ENCODE data around the gene KRTAP9-1.
"Not testable (repeated sequence)": the region's sequence is repeated elsewhere in the genome, so short reads cannot be mapped to it uniquely, and the experiment has no call there.

KRTAP9-1 gene

DNA sequence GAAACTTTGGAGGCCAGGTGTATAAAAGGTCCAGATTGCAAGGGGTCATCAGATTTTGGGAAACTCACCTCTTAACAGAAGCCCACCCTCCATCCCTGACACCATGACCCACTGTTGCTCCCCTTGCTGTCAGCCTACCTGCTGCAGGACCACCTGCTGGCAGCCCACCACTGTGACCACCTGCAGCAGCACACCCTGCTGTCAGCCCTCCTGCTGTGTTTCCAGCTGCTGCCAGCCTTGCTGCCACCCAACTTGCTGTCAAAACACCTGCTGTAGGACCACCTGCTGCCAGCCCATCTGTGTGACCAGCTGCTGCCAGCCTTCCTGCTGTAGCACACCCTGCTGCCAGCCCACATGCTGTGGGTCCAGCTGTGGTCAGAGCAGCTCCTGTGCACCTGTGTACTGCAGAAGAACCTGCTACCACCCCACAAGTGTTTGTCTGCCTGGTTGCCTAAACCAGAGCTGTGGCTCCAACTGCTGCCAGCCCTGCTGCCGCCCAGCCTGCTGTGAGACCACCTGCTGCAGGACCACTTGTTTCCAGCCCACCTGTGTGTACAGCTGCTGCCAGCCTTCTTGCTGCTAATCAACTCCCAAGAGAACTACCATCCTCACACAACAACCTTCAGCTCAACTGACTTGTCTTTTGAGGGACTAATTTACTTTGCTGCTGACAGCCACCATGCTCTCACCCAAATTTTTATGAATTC, 42.9 kb downstream of the KRTAP9-1 start, which contains the start of gene KRTAP9-3:
TSS of gene KRTAP9-3 (plus strand) at position 51 of the 707 bp plus-strand sequence. CDS start at position 104, 53 bp downstream.
- H3K4me1 ChIP-seq (ENCODE audit: control insufficient read depth, insufficient read depth, low read length); H3K9me3 ChIP-seq (ENCODE audit: control insufficient read depth, insufficient read depth, low read depth, low read length); H3K27ac ChIP-seq (ENCODE audit: extremely low read depth, low read depth, low read length); H3K36me3 ChIP-seq (ENCODE audit: control insufficient read depth in 2 of 2, insufficient read depth in 1 of 2, low read length in 2 of 2); POLR2A ChIA-PET; H3K4me3 ChIP-seq (ENCODE audit: low read depth, low read length): not testable (repeated sequence)
- CTCF ChIA-PET = interaction anchor here (0.8 kb wide), 1 partner anchor 317 kb away, joined by 4 read pairs; no protein-coding TSS in a partner anchor
- TF ChIP-seq SCRT2 (tag by site-specific recombination; IDR thresholded peaks at IDR 0.05) (peak; percentile 65), ZIC2 (tag by site-specific recombination; IDR thresholded peaks at IDR 0.05) (peak; percentile 73), SCRT1 (tag by site-specific recombination; IDR thresholded peaks at IDR 0.05; ENCODE audit: borderline replicate concordance) (0 out of 2 replicates have a peak, but pooled peaks have one; percentile 66)

DNA sequence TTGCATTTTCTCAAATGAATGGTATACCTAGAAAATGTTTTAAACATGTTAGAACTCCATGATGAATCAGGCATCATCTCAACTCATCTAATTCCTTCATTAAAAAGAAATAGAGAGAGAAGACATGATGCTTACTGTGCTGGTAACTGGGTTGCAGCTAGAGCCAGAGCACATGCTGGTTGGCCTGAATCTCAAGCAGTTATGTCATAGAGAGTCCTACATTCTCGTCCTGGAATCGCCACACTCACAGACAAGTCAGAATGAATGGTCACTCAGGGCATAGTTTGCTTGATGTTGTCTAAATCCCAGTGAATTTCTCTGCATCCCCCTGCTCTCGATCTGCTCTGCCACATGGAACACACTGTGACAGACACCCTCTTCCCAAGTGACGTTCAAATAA, 47.4 kb downstream of the KRTAP9-1 start:
- H3K36me3 ChIP-seq (ENCODE audit: control insufficient read depth in 2 of 2, insufficient read depth in 1 of 2, low read length in 2 of 2); POLR2A ChIA-PET; H3K9me3 ChIP-seq (ENCODE audit: control insufficient read depth, insufficient read depth, low read depth, low read length); H3K4me1 ChIP-seq (ENCODE audit: control insufficient read depth, insufficient read depth, low read length); H3K4me3 ChIP-seq (ENCODE audit: low read depth, low read length); H3K27ac ChIP-seq (ENCODE audit: extremely low read depth, low read depth, low read length); CTCF ChIA-PET: not testable (repeated sequence)

DNA sequence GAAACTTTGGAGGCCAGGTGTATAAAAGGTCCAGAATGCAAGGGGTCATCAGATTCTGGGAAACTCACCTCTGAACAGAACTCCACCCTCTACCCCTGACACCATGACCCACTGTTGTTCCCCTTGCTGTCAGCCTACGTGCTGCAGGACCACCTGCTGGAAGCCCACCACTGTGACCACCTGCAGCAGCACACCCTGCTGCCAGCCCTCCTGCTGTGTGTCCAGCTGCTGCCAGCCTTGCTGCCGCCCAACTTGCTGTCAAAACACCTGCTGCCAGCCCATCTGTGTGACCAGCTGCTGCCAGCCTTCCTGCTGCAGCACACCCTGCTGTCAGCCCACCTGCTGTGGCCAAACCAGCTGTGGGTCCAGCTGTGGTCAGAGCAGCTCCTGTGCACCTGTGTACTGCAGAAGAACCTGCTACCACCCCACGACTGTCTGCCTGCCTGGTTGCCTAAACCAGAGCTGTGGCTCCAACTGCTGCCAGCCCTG, 48.3 kb downstream of the KRTAP9-1 start, which contains the start of gene KRTAP9-8:
TSS of gene KRTAP9-8 (plus strand) at position 51 of the 489 bp plus-strand sequence. CDS start at position 104, 53 bp downstream.
- H3K4me3 ChIP-seq (ENCODE audit: low read depth, low read length); CTCF ChIA-PET; H3K9me3 ChIP-seq (ENCODE audit: control insufficient read depth, insufficient read depth, low read depth, low read length); H3K36me3 ChIP-seq (ENCODE audit: control insufficient read depth in 2 of 2, insufficient read depth in 1 of 2, low read length in 2 of 2); H3K27ac ChIP-seq (ENCODE audit: extremely low read depth, low read depth, low read length); POLR2A ChIA-PET; H3K4me1 ChIP-seq (ENCODE audit: control insufficient read depth, insufficient read depth, low read length): not testable (repeated sequence)
- peak; percentile 94 for TF ChIP-seq ZIC2 (tag by site-specific recombination; IDR thresholded peaks at IDR 0.05)

All from HEK293 (cell line).